OCI-LY3 (cell line): ENCODE measurements around the gene FOXS1.

Source experiments
- EZH2phosphoT487 ChIP-seq: fragments of 200-600 bp; shearing (Covaris generic); IDR thresholded peaks from 2 replicates; pipeline ENCODE4 v1.6.1; 2018; ENCODE audit warnings: antibody characterized with exemption, mixed run types, low read depth
- TF ChIP-seq, protein P1 (sequence below): fragments of 200-600, 300-600 bp; sonication (generic); IDR thresholded peaks from 2 replicates; pipeline ENCODE4 v1.5.1; 2014; ENCODE audit warnings: antibody characterized with exemption, low read length, low read depth

DNA sequence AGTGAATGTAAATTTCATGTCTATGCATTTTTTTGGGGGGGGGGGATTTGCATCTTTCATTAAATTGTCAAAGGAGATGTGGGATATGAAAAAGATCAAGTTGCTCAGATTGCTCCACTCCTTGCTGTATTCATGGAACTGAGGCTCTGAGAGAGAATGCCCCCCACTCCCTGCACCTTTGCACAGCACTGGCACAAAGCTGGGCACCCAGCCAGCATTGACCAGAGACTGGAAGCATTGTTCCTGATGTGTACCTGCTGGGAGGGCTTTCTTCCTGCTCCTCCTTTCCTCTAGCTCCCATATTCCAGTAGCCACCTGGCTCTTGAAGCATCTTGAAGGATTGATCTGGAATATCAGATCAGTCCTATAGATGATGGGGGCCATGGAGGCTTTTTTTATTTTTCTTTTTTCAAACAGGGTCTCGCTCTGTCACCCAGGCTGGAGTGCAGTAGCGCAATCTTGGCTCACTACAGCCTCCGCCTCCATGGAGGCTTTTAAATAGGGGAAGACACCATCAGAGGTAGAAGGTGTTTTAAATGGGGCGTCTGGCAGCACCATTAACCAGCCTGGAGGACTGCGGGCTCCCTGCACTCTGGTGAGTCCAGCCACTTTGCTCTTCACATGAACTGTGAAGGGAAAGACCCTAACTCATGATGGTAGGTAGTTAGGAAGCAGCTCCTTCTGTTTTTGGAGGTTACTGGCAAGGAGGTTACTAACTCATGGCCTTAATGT lies 14.0 kb upstream of the FOXS1 start:
- TF ChIP-seq, protein P1, sequence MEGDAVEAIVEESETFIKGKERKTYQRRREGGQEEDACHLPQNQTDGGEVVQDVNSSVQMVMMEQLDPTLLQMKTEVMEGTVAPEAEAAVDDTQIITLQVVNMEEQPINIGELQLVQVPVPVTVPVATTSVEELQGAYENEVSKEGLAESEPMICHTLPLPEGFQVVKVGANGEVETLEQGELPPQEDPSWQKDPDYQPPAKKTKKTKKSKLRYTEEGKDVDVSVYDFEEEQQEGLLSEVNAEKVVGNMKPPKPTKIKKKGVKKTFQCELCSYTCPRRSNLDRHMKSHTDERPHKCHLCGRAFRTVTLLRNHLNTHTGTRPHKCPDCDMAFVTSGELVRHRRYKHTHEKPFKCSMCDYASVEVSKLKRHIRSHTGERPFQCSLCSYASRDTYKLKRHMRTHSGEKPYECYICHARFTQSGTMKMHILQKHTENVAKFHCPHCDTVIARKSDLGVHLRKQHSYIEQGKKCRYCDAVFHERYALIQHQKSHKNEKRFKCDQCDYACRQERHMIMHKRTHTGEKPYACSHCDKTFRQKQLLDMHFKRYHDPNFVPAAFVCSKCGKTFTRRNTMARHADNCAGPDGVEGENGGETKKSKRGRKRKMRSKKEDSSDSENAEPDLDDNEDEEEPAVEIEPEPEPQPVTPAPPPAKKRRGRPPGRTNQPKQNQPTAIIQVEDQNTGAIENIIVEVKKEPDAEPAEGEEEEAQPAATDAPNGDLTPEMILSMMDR, result no peak
- TF ChIP-seq EZH2phosphoT487, result no peak
